ENCODE data around the gene SDHB. TPM values are rescaled to one million over a fixed set of nuclear protein-coding genes. Genes with fewer than 3 reads are reported as not detected.
"Not testable (repeated sequence)": the region's sequence is repeated elsewhere in the genome, so short reads cannot be mapped to it uniquely, and the experiment has no call there.

SDHB gene
- total RNA-seq, 1 donor: 100 TPM

DNA sequence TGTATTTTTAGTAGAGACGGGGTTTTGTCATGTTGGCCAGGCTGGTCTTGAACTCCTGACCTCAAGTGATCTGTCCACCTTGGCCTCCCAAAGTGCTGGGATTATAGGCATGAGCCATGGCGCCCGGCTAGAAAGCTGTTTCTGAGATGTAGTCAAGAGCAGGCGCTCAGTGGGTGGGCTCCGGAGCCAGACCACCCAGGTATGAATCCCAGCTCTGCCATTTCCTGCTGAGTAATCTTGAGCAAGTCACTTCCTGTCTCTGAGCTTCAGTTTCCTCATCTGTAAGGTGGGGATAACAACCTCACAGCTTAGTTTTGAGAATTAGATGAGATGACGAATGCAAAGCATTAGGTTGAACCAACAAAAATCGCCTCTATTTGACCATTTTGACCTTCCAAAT, 8.9 kb upstream of the SDHB start:
- H3K27me3 ChIP-seq (ENCODE audit: insufficient read depth, low read length); H3K9me3 ChIP-seq (ENCODE audit: low read depth, low read length); H3K4me3 ChIP-seq (ENCODE audit: low read length): not testable (repeated sequence)
- peaks cover 78% of the 10 kb centered on the region for H3K4me1 ChIP-seq (ENCODE audit: insufficient read depth, low read length)

DNA sequence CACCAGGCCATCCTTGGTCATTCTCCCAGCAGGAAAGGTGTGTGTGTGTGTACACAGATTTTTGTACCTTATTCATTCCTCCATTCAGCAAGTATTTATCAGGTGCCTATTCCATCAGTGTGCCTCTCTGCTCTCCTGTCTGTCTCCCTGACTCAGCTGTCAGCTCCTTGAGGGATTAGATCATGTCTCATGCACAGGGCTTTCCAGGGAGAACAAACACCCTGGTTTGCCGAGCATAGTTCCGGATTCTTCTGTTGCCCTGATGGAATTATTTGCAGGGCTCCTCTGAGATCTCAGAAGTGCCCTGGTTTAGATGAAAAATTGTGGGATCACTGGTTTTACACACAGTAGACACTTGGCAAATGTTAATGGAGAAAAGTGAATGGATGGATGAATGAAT, 8.1 kb upstream of the SDHB start:
- H3K9me3 ChIP-seq (ENCODE audit: low read depth, low read length): no peaks in the 10 kb centered on the region
- no peaks in the 10 kb centered on the region for H3K27me3 ChIP-seq (ENCODE audit: insufficient read depth, low read length)
- H3K4me1 ChIP-seq (ENCODE audit: insufficient read depth, low read length): peaks cover 70% of the 10 kb centered on the region
- H3K4me3 ChIP-seq (ENCODE audit: low read length): no peak overlapping the region

DNA sequence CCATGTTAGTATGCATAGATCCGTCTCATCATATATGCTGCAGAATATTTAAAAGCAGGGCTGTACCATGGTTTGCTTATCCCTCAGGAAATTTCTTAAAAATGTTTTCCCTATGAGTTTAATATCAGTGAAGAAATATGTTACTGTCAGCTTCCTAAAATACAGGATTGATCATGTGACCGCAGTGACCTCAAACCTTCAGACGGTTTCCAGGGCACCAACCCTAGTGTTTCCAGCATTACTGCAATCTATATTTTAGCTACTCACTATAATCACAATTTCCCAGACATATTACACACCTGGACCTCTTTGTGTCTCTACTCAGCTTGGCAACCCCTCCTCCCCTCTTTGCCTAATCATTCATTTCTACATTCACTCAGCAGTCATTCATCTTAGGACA, 7.7 kb upstream of the SDHB start:
- Histone ChIP-seq H3K4me3 (ENCODE audit: low read length) (no peak overlapping the region), H3K4me1 (ENCODE audit: insufficient read depth, low read length) (peaks cover 66% of the 10 kb centered on the region)

DNA sequence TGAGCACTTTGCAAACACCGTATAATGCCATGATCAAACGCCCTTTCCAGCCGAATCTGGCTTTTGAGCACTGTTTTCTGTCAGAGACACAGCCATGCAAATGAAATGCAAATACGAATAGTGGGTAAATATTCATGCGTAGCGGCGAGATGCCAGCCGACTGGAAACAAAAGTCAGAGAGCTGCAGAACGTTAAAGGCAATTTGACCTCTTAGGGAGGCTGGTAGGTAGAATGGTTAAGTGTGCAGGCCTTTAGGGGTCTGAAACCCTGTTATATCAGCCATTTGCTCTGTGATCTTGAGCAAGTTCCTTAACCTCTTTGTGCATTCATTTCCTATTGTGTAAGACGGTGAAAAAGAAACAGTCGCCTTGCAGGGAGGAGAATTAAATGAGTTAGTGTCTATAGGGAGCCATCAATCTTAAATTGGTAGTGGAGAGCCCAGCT, 6.5 kb upstream of the SDHB start:
- Histone ChIP-seq H3K4me3 (ENCODE audit: low read length) (no peak overlapping the region), H3K4me1 (ENCODE audit: insufficient read depth, low read length) (peaks cover 54% of the 10 kb centered on the region)

More for the DNA sequence above, 7.7 kb upstream of the SDHB start:
- Histone ChIP-seq H3K9me3 (ENCODE audit: low read depth, low read length) (no peaks in the 10 kb centered on the region), H3K27me3 (ENCODE audit: insufficient read depth, low read length) (no peaks in the 10 kb centered on the region)

DNA sequence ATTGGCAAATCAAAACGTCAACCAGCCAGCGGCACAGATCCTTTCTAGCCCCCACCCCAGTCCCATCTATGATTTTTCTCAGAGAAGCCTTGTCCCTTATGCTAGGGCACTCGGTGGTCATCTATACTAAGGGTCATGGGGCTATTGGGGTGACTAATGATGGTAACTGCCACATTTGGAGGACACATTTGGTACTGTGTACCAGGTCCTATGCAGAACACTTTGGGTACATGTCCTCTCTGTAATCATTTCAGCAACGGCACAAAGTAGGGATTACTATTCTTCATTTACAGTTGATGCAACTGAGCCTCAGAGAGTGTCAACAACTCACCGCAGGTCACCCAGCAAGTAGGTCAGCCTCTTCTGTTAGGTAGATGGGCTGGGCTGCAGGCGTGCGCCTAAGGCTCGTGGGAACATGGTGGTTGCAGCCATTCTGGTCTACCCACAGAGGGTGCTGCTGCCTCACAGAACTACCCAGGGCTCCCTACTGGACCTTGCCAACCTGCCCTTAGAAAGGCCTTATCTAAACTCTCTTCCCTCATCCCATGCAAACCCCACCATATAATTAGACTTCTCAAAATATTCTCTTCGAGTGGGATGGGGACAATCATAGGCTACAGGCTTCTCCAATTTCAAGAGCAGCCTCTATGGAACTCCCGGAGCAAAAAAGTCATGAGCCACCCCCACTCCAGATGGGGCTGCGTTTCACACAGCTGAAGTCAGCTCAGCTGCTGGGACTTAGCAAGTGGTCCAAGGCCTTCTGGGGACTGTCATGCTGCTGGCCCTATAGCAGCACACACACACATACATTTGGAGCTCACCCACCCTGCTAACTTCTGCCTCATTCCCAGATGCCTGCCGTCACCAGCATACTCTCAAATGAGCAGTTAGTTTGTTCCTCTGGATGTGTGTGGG, 5.8 kb upstream of the SDHB start:
- Histone ChIP-seq H3K4me1 (ENCODE audit: insufficient read depth, low read length) (peaks cover 48% of the 10 kb centered on the region), H3K4me3 (ENCODE audit: low read length) (no peak overlapping the region), H3K9me3 (ENCODE audit: low read depth, low read length) (no peaks in the 10 kb centered on the region), H3K27me3 (ENCODE audit: insufficient read depth, low read length) (no peaks in the 10 kb centered on the region)

More for the DNA sequence above, 6.5 kb upstream of the SDHB start:
- H3K9me3 ChIP-seq (ENCODE audit: low read depth, low read length): no peaks in the 10 kb centered on the region
- no peaks in the 10 kb centered on the region for H3K27me3 ChIP-seq (ENCODE audit: insufficient read depth, low read length)

DNA sequence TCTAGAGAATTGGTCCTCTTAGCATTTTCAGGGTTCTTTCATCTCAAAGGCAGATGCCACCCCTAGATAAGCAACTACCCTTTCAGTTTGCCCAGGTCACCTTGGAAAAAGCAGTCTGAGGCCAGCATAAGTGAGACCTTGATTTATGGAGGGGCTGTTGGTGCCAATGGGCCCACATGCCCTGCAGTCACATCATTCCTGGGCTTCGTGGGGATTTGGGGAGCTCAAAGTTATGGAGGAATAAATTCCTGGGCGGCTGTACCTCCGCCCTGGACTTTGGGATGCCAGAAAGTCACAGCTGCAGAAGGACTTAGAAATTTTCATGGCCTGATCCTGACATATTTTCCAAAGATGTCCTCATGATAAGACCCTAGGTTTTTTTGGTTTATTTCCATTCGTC, 2.7 kb upstream of the SDHB start:
- H3K4me3 ChIP-seq (ENCODE audit: low read length): no peak overlapping the region
- no peaks in the 10 kb centered on the region for H3K9me3 ChIP-seq (ENCODE audit: low read depth, low read length)
- peaks cover 42% of the 10 kb centered on the region for H3K4me1 ChIP-seq (ENCODE audit: insufficient read depth, low read length)
- no peaks in the 10 kb centered on the region for H3K27me3 ChIP-seq (ENCODE audit: insufficient read depth, low read length)

DNA sequence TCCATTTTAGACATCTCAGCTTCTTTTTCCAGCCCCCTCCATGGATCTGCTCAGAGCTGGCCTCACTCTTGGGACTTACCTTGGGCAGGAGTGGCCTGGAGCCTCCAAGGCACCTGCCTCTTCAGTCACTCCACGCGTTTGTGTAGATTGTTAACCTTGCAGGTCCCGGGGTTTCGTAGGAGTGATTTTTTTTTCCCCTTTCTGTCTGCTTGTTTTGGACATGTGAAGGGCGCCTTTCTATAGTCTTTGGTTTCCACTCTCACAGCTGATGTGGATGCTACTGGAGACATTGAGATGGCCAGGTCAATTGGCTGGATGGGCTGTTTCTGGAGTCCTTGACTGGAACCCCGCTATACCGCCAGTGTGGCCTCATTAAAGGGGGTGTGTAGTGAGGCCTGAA, 2.0 kb upstream of the SDHB start:
- no peaks in the 10 kb centered on the region for H3K27me3 ChIP-seq (ENCODE audit: insufficient read depth, low read length)
- no peaks in the 10 kb centered on the region for H3K9me3 ChIP-seq (ENCODE audit: low read depth, low read length)
- H3K4me3 ChIP-seq (ENCODE audit: low read length): no peak overlapping the region
- peaks cover 34% of the 10 kb centered on the region for H3K4me1 ChIP-seq (ENCODE audit: insufficient read depth, low read length)

DNA sequence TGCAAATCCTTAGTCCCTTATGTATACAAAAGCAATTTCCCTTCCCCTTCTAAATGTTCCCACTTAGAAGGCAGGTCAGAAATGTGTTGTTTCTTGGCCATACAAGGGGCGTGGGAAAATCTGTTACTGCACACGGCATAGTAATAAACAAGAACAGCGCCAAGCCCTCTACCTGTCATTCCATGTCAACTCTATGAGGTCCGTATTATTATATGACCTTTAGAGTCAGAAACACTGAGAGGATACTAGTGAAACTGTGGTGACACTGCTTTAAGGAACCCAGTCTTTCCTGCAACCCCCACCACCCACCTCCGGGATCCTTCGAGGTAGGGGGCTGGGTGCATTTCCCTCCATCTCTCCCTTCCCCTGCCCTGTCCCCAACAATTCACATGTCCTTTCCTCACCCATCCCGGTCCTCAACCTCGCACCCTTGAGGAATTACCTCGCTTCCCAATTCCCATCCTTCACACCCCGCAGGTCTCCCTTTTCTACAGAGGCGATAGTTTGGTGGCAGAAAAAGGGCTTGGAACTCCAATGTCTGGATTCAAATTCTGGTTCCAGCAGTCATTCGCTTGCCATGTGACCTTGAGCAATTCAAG, 647 bp downstream of the SDHB start:
- Histone ChIP-seq H3K9me3 (ENCODE audit: low read depth, low read length) (no peaks in the 10 kb centered on the region), H3K4me1 (ENCODE audit: insufficient read depth, low read length) (peaks cover 19% of the 10 kb centered on the region), H3K4me3 (ENCODE audit: low read length) (peak overlapping the region; percentile 95), H3K27me3 (ENCODE audit: insufficient read depth, low read length) (no peaks in the 10 kb centered on the region)

DNA sequence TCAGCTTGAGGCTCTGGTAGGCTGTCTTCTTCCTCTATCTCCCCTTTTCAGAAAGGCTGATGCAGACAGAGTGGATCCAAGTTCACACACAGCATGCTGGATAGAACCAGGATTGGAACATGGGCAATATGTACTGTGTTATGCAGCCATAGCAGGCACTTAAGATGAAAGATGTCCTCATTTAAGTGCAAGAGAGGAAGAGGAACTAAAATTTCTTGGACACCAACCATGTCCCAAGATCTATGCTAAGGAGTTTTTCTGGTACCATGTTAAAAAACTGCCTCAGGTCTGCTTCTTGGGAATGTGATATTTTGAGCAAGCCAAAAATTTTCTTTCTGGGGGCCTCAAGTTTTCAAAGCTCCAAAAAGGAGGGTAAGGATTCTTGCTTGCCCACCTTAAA, 1.2 kb downstream of the SDHB start:
- H3K4me3 ChIP-seq (ENCODE audit: low read length): peak overlapping the region; percentile 95
- no peaks in the 10 kb centered on the region for H3K9me3 ChIP-seq (ENCODE audit: low read depth, low read length)
- peaks cover 19% of the 10 kb centered on the region for H3K4me1 ChIP-seq (ENCODE audit: insufficient read depth, low read length)
- no peaks in the 10 kb centered on the region for H3K27me3 ChIP-seq (ENCODE audit: insufficient read depth, low read length)

DNA sequence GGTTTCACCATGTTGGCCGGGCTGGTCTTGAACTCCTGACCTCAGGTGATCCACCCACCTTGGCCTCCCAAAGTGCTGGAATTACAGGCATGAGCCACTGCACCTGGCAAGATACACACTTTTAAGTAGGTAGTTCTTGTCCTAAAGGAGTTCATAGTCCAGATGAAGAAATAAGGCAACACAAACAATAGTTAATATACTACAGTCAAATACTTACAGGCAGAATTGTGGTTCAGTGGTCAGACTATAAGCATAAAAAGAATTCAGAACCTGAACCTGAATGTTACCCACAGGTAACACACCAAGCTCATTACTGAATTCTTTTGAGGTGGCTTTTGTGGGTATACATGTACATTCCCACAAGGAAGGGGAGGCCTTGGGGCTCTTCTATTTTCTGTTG, 1.8 kb downstream of the SDHB start:
- no peaks in the 10 kb centered on the region for H3K9me3 ChIP-seq (ENCODE audit: low read depth, low read length)
- H3K4me3 ChIP-seq (ENCODE audit: low read length): no peak overlapping the region
- H3K27me3 ChIP-seq (ENCODE audit: insufficient read depth, low read length): no peaks in the 10 kb centered on the region
- H3K4me1 ChIP-seq (ENCODE audit: insufficient read depth, low read length): peaks cover 19% of the 10 kb centered on the region

DNA sequence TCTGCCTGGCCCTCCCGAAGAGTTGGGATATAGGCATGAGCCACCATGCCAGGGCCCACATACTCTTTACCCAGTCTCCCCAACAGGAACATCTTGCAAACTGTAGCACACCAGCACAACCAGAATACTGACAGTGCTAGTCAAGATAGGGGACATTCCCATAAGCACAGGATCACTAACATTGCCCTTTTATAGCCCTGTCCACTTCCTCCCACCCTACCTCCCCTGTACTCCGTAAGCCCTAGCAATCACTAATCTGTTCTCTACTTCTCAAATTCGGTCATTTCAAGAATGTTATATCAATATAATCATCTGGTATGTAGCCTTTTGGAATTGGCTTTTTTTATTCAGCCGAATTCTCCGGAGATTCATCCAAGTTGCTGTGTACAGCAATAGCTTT, 5.9 kb downstream of the SDHB start:
- no peaks in the 10 kb centered on the region for H3K27me3 ChIP-seq (ENCODE audit: insufficient read depth, low read length)
- H3K9me3 ChIP-seq (ENCODE audit: low read depth, low read length): no peaks in the 10 kb centered on the region
- H3K4me3 ChIP-seq (ENCODE audit: low read length): no peak overlapping the region
- H3K4me1 ChIP-seq (ENCODE audit: insufficient read depth, low read length): peaks cover 25% of the 10 kb centered on the region

DNA sequence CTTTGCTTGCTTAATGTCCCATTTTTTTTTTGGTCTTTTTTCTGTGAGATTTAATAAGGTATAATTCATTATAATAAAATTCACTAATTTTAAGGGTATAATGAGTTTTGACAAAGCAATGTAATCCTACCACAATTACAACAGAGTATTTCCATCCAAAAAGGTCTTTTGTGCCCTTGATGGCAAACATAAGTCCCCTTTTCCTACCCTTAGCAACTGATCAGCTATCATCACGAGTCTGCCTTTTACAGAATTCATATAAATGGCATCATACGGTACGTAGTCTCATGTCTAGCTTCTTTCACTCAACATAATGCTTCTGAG, 7.5 kb downstream of the SDHB start:
- no peaks in the 10 kb centered on the region for H3K9me3 ChIP-seq (ENCODE audit: low read depth, low read length)
- H3K27me3 ChIP-seq (ENCODE audit: insufficient read depth, low read length): no peaks in the 10 kb centered on the region
- no peak overlapping the region for H3K4me3 ChIP-seq (ENCODE audit: low read length)
- H3K4me1 ChIP-seq (ENCODE audit: insufficient read depth, low read length): peaks cover 16% of the 10 kb centered on the region

DNA sequence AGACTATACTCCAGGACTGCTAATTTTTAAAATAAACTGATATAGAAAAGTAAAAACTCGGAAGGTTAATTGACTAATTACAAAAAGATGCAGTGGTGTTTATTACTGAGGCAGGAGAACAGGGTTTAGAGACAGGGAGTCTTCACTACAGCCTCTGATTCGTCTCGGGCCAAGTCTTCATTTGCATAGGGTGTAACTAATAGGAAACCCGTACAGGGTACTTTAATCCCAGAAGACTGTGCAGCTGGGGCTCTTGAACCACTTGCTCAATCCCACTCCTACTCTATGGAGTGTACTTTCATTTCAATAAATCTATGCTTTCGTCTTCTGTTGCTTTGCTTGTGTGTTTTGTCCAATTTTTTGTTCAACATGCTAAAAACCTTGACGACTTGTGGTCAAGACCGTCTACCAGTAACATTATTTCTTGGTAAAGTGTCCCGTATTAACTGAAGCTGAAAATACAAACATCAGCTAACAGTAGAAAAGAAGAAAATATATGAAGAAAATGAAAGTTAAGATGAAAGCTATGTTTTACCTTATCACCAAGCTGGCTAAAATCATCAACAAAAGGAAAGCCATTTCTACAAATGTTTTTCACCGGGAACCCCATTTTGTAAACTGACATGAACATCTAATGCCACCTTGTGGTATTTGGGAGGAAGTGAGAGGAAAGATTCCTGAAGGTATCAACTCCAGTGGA, 8.0 kb downstream of the SDHB start:
- Histone ChIP-seq H3K27me3 (ENCODE audit: insufficient read depth, low read length) (no peaks in the 10 kb centered on the region), H3K4me1 (ENCODE audit: insufficient read depth, low read length) (peaks cover 16% of the 10 kb centered on the region), H3K9me3 (ENCODE audit: low read depth, low read length) (no peaks in the 10 kb centered on the region), H3K4me3 (ENCODE audit: low read length) (no peak overlapping the region)

DNA sequence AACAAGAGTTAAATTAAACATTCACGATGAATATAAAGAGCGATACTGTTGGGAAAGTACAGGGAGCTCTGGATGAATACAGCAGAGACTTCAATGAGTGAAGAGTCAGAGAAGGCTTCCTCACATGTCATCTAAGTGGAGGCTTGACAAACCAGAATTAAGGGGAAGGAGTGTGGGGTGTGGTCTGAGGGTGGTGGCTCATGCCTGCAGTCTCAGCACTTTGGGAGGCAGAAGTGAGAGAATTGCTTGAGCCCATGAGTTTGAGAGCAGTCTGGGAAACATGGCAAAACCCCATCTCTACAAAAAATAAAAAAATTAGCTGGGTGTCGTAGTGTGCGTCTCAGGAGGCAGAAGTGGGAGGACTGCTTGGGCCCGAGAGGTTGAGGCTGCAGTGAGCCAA, 8.7 kb downstream of the SDHB start:
- Histone ChIP-seq H3K4me1 (ENCODE audit: insufficient read depth, low read length) (peaks cover 16% of the 10 kb centered on the region), H3K4me3 (ENCODE audit: low read length) (no peak overlapping the region), H3K27me3 (ENCODE audit: insufficient read depth, low read length) (no peaks in the 10 kb centered on the region), H3K9me3 (ENCODE audit: low read depth, low read length) (no peaks in the 10 kb centered on the region)

DNA sequence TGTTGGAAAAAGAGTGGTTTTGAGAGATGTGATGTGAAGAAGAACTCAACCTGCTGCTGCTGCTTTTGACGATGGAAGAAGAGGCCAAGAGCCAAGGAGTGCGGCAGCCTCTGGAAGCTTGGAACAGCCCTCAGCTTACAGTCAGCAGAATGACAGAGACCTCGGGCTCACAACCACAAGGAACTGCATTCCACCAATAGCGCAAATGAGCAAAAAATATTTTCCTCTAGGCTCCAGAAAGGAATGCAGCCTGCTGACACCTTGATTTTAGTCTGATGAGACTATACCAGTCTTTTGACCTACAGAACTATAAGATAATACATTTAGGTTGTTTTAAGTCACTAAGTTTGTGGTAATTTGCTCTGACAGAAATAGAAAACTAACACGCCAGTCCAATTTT, 10.2 kb downstream of the SDHB start:
- Histone ChIP-seq H3K9me3 (ENCODE audit: low read depth, low read length) (no peaks in the 10 kb centered on the region), H3K27me3 (ENCODE audit: insufficient read depth, low read length) (no peaks in the 10 kb centered on the region), H3K4me1 (ENCODE audit: insufficient read depth, low read length) (peaks cover 16% of the 10 kb centered on the region), H3K4me3 (ENCODE audit: low read length) (no peak overlapping the region)
